Heart right ventricle (tissue), 16 donors: ENCODE results near the gene BPIFB3. TPM values are rescaled to one million over a fixed set of nuclear protein-coding genes. Genes with fewer than 3 reads are reported as not detected.

ENCODE experiments used
- ATAC-seq, 8 donors: fragments of 200-7000 bp; cut with Tn5 transposase; one replicate each; pipeline ENCODE4 v1.9.1; 2020; ENCODE audit warnings: mild to moderate bottlenecking in 8 of 8, moderate library complexity in 8 of 8, moderate number of reproducible peaks in 1 of 8
- DNase-seq, 2 donors: peaks; one replicate each; pipeline ENCODE4 v3.0.0-alpha.2; 2020
- H3K27ac ChIP-seq, 10 donors: fragments of 200-600 bp; sonication (generic) in 2 of 10; one replicate each; pipeline versions ENCODE4 v1.5.0 to v1.8.0; 2020 to 2022; ENCODE audit warnings: mild to moderate bottlenecking in 3 of 10
- H3K27me3 ChIP-seq, 7 donors: fragments of 200-600 bp; one replicate each; pipeline ENCODE4 v1.8.0; 2021 to 2022; ENCODE audit warnings: mild to moderate bottlenecking in 2 of 7
- H3K36me3 ChIP-seq, 9 donors: fragments of 200-600 bp; sonication (generic) in 1 of 9; one replicate each; pipeline versions ENCODE4 v1.5.0 to v1.8.0; 2020 to 2022; ENCODE audit warnings: mild to moderate bottlenecking in 2 of 9
- H3K4me1 ChIP-seq, 9 donors: fragments of 200-600 bp; sonication (generic) in 1 of 9; one replicate each; pipeline versions ENCODE4 v1.5.0 to v1.8.0; 2020 to 2022; ENCODE audit warnings: mild to moderate bottlenecking in 4 of 9
- H3K4me3 ChIP-seq, 10 donors: fragments of 200-600 bp; sonication (generic) in 2 of 10; one replicate each; pipeline versions ENCODE4 v1.5.0 to v1.8.0; 2020 to 2022; ENCODE audit warnings: mild to moderate bottlenecking in 7 of 10, moderate library complexity in 2 of 10
- H3K9me3 ChIP-seq, 11 donors: fragments of 200-600 bp in 10 of 11; sonication (generic) in 2 of 11; one replicate each; pipeline versions ENCODE4 v1.5.0 to v1.8.0; 2013 to 2022; ENCODE audit warnings: mild to moderate bottlenecking in 2 of 11, control low read depth in 1 of 11, moderate library complexity in 1 of 11
- WGBS, 2 donors: extraction: QIAGEN DNeasy Blood & Tissue Kit; methylation state at CpG; one replicate each; pipeline ENCODE4 v1.1.7; 2013; ENCODE audit warnings: inconsistent platforms in 1 of 2; 5-methylcytosine and 5-hydroxymethylcytosine counted together
- intact Hi-C, 10 donors: fragments of 100-400 bp; cut with DNase I; formaldehyde crosslinking; loops; one replicate each; pipeline versions ENCODE4 v1.11.1 to v1.14.2; 2022
- polyA plus RNA-seq, 2 donors: library from polyadenylated mRNA; stranded (reverse); fragments of 200-250 nt; gene quantifications; one replicate each; pipeline ENCODE4 v1.2.3, GENCODE V29; 2013
- total RNA-seq, 10 donors: library from RNA; stranded (reverse); fragmentation: NEBNext Ultra II Directional in 3 of 10; extraction: Animal tissue kit (Norgen Biotek cat#: 25700) in 3 of 10; gene quantifications; one replicate each; pipeline versions ENCODE4 v1.2.1 to v1.2.4, GENCODE V29; 2021 to 2023
- TF ChIP-seq, protein P1 (sequence below), 9 donors: fragments of 200-600 bp; sonication (generic) in 2 of 9; IDR thresholded peaks; one replicate each; pipeline versions ENCODE4 v1.5.0 to v1.8.0; 2021 to 2022; ENCODE audit warnings: antibody characterized with exemption in 9 of 9, mild to moderate bottlenecking in 5 of 9, moderate library complexity in 1 of 9
- donor health status: Arrhythmogenic right ventricular cardiomyopathy.
- donor health status: ischemic (EF 13 %, LVEDD 7.1; RV severe dilation, severe dysfunction).
- donor health status: healthy with polysubstance abuse.
- donor health status: DM: no; HTN: yes; CAD: no.
- donor health status: DM: no; HTN: no; CAD: no.
- donor health status: ischemic (EF 25% LVEDD 6.9; RV normal size, moderate dysfunction).
- donor health status: ischemic (EF 25% LVEDD 5.7; RV mildly dilated, moderate dysfunction).
- donor health status: healthy.
- donor health status: DM: yes; HTN: yes; CAD: no.
- donor health status: Ischemic cardiomyopathy.
- donor health status: ischemic (EF 35%, LVEDD 5.7; RV mildly dilated, moderate dysfunction).
- donor health status: nonischemic (EF 11% LVEDD 7.7; RV severe dilation, severe dysfunction).
- donor health status: DM: yes; HTN: yes; CAD: no.
- donor health status: PGD.
- donor health status: ischemic (EF 29% LVEDD 5.4; RV normal size, mild dysfunction).
- donor health status: nonischemic (EF 23%, LVEDD 6.1; RV moderate dilation, normal function).

BPIFB3 gene
- total and polyA plus RNA-seq, 12 donors = not detected

DNA sequence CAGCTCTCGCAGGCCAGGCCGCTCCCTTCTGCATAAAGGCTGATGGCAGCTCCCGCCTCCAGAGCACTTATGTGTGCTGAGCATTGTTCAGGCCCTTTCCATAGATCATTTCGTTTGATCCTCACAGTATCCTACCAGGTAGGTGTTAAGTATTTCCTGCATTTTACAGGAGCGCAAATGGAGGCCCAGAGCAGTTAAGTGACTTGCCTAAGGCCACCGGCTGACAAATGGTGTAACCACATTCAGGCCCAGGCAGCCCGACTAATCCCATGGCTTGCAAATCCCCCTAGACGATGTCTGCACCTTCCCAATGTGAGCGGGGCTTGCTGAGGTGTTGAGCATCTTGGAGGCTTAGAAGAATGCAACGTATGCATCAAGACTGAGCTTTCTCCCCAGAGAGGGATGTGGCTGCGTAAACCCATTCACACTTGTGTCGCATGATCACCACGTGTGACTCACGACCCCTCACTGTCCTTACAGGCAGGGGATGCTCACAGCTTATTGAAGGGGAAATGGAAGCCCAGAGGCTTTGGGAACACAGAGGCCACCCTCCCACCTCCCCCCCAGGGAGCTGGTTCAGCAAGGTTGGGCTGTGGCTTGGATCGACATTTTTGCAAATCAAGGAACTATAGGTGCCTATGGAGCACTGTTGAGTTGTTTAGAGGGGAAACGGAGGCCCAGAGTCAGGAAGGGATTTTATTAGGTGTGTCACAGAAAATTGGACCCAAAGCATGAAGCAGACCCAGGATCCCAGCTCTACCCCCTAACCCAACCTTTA lies 39.2 kb upstream of the BPIFB3 start:
- ATAC-seq (no peak), DNase-seq (no peak)
- H3K36me3 ChIP-seq = no peaks in the 10 kb centered on the region
- TF ChIP-seq, protein P1, sequence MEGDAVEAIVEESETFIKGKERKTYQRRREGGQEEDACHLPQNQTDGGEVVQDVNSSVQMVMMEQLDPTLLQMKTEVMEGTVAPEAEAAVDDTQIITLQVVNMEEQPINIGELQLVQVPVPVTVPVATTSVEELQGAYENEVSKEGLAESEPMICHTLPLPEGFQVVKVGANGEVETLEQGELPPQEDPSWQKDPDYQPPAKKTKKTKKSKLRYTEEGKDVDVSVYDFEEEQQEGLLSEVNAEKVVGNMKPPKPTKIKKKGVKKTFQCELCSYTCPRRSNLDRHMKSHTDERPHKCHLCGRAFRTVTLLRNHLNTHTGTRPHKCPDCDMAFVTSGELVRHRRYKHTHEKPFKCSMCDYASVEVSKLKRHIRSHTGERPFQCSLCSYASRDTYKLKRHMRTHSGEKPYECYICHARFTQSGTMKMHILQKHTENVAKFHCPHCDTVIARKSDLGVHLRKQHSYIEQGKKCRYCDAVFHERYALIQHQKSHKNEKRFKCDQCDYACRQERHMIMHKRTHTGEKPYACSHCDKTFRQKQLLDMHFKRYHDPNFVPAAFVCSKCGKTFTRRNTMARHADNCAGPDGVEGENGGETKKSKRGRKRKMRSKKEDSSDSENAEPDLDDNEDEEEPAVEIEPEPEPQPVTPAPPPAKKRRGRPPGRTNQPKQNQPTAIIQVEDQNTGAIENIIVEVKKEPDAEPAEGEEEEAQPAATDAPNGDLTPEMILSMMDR (IDR thresholded peaks at IDR 0.05) = no peak
- H3K4me1 ChIP-seq = no peaks in the 10 kb centered on the region
- no peak overlapping the region for H3K4me3 ChIP-seq
- peaks cover 0 to 30% (median 18%) of the 10 kb centered on the region in 7 donors for H3K27me3 ChIP-seq
- no peaks in the 10 kb centered on the region for H3K9me3 ChIP-seq
- intact Hi-C loops = no loop called here
- WGBS, 2 donors = 53 to 61% methylated on average over 16 of the region's 16 CpGs
- H3K27ac ChIP-seq = no peak overlapping the region

DNA sequence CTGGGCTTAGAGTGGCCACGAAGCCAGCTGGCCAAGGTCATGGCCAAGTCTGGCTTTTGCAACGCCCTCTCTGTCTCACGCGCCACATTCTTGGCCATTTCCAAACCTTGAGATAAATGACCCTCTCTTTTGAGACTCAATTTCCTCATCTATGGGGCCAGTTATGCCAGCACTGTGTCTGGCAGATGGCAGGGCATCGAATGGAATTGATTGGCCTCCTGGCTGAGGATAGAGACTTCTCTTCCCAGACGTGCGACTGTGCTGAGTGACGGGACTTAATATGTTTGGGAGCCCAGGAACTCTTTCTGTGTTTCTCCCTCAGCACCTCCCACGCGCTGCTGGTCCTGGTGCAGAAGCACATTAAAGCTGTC lies 38.6 kb upstream of the BPIFB3 start:
- no peaks in the 10 kb centered on the region for H3K36me3 ChIP-seq
- intact Hi-C loops = no loop called here

DNA sequence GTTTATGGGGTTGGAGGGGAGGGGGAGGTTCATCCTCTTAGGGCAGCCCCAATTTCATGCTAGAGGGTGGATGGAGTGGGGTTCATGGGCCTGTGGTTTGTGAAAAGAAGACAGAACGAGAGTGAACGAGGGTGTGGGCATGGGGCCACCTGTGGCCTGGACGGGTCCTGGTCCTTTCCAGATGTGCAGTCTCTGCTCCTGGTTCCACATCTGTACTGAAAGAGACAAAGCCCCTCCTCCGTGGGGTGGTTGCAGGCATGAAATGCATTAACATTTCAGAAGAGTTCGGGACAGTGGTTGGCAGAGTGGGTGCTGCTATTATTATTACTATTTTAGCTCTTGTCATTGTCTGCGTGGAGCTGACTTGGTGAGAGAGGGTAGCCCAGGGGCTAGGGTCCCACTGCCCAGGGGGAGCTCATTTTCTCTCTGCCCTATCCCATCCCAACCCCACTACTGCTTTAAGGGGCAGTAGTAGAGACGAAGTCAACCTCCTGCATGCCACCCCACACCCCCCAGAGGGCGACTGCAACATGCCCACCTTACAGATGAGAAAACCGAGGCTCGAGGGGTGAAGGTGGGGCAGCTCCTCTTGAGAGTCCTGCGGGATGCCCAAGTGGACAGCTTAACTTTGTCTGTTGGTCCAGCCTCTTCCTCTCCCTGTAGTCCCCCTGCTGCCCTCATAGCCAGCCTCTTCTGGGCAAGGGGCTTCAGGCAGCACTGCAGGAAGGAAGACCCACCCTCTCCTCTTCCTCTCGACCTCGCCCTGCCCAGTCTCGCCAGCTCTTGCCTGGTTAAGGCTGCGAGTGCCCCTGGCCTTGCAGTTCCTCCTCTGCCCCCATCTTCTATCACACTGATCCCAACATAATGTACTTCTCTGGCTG lies 37.8 kb upstream of the BPIFB3 start:
- intact Hi-C loops = no loop called here

More for the DNA sequence above, 38.6 kb upstream of the BPIFB3 start:
- ATAC-seq (no peak), DNase-seq (no peak)
- Histone ChIP-seq H3K9me3 (no peaks in the 10 kb centered on the region), H3K4me3 (no peak overlapping the region), H3K4me1 (no peaks in the 10 kb centered on the region), H3K27ac (no peak overlapping the region), H3K27me3 (peaks cover 0 to 30% (median 18%) of the 10 kb centered on the region in 7 donors)
- 77 to 78% methylated on average over 10 of the region's 10 CpGs for WGBS, 2 donors
- TF ChIP-seq, protein P1 (IDR thresholded peaks at IDR 0.05) = no peak

DNA sequence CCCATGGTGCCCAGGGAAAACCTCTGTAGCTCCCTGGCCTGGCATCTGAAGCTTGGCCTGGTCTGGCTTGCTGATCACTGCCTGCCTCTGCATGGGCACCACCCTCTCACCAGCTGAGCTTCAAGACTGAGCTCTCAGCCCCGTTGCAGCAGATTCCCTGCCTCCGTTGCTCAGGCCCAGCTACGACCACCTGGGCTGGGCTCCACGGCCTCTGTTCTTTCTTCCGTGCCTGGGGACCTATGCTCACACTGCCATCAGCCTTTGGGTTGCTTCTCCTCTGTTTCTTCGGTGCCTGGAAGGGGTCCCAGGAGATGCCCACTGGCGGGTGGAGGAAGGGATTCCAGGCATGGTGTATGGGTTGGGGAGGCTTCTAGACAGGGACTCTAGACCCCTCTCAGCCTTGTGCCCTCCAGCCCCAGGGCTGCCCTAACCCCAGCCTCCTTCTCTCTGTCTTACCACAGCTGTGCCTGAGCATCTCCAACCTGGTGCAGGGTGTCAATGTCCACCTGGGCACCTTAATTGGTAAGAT lies 37.1 kb upstream of the BPIFB3 start:
- no peak for ATAC-seq

More for the DNA sequence above, 37.8 kb upstream of the BPIFB3 start:
- Histone ChIP-seq H3K36me3 (no peaks in the 10 kb centered on the region), H3K9me3 (no peaks in the 10 kb centered on the region), H3K27me3 (peaks cover 0 to 30% (median 18%) of the 10 kb centered on the region in 7 donors), H3K4me1 (no peaks in the 10 kb centered on the region), H3K4me3 (no peak overlapping the region), H3K27ac (no peak overlapping the region)
- no peak for DNase-seq
- ATAC-seq = no peak
- TF ChIP-seq, protein P1 (IDR thresholded peaks at IDR 0.05) = no peak
- WGBS, 2 donors = 70 to 80% methylated on average over 15 of the region's 15 CpGs

More for the DNA sequence above, 37.1 kb upstream of the BPIFB3 start:
- TF ChIP-seq, protein P1 (IDR thresholded peaks at IDR 0.05) = no peak
- Histone ChIP-seq H3K4me3 (no peak overlapping the region), H3K27me3 (peaks cover 0 to 30% (median 18%) of the 10 kb centered on the region in 7 donors), H3K36me3 (no peaks in the 10 kb centered on the region), H3K27ac (no peak overlapping the region), H3K4me1 (no peaks in the 10 kb centered on the region), H3K9me3 (no peaks in the 10 kb centered on the region)
- 68 to 69% methylated on average over 7 of the region's 7 CpGs for WGBS, 2 donors
- DNase-seq = no peak
- intact Hi-C loops = no loop called here
